HG02571 (cell line): ENCODE measurements around the gene MYO1B.

ENCODE experiments used
- ATAC-seq: cut with Tn5 transposase; IDR thresholded peaks from one replicate; pipeline ENCODE4 v1.9.1; 2021; ENCODE audit warnings: mild to moderate bottlenecking, moderate library complexity; ENCODE audit not compliant: unreplicated experiment

Gene MYO1B

GRCh38 chr2:191225690-191226089, 19.5 kb upstream of the MYO1B start:
- ATAC-seq, result no peak

DNA sequence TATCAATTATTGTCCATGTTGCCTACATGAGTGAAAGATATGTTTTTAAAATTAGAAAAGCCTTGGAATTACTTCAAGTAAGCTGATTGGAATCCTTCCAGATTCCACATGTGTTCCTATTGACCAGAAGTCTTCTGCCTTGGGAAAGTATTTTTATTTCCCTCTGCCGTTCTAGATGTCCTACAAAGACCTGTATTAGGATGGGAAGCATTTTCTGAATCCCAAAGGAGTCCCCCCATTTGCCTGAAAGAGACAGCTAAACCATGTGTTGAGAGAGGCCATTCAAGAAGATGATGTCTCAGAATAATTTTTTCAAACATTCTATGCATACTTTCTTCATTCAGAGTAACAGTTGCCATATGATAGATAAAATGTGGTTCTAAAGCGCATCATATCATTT, 19.0 kb upstream of the MYO1B start:
- no peak for ATAC-seq

DNA sequence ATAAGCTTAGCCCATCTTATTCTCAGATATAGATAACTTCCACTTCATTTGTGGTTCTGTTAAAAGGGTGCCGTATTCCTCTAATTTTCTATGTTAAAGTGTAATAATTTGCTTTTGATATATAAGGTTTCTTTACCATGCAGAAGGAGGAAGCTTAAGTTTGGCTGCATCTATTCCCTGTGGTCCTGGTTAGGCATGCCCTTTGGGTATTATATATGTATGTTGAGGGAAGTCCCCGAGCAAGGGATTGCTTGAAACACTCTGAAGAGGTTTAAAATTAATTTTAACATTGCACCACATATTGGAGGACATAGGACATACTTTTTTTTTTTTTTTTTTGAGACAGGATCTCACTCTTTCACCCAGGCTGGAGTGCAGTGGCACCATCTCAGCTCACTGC, 16.9 kb upstream of the MYO1B start:
- ATAC-seq, result no peak

DNA sequence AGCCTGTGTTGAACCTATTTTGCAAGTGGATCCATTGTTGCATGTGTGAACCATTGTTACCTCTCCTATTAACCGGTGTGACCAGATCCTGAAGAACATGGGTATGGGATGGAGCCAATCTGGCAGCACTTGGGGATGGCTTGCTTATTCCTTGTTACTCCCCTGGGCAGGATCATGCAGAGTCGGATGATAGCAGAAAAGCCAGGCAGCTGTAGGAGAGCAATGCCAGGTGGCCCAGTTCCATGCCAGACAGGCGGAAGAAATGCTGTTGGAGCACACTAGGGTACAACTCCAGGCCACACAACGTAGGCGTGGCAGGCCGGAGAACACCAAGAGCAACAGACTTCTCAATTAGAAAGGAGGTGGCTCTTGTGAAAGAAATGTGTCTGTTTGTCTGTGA, 16.3 kb upstream of the MYO1B start:
- ATAC-seq, result no peak

- ATAC-seq, result no peak
Observed at GRCh38 chr2:191230174-191230573, 15.0 kb upstream of the MYO1B start.

GRCh38 chr2:191231995-191232394, 13.2 kb upstream of the MYO1B start:
- ATAC-seq, result no peak

DNA sequence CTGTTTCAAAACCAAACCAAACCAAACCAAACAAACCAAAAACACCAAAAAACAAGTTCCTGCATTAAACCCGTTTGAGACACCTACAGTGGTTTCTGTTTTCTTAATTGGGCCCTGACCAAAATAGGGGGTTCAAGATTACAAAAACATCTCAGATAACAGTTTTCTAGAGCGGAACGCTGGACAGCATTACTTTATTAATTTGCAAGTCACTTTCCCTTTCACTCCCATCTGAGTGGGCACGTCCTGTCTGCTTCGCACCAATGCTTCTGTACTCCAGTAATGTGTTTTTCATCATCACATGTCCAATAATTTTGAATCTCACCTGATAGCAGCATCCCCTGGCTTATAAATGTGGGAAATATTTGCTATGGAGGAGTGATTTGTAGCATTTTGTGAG, 11.7 kb upstream of the MYO1B start:
- no peak for ATAC-seq

DNA sequence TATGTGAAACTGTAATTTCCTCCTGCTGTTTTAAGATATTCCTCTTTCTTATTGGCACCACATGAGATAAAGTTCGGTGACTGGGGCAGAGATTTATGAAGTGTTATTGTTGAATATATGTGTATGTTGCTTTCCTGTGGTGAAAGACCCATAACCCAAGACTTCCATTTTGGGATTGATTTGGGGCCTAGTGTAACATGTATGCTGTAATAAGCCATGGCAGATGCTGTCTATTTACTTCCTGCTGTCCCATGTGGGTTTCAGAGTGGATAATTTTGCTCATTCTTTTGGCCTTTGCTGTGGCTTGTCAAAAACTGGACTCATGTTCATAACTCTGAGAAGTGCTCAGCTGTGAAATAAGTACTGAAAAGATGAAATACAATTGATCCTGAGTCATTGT, 10.8 kb upstream of the MYO1B start:
- ATAC-seq, result no peak

- no peak for ATAC-seq
Observed at GRCh38 chr2:191240871-191241270, 4.3 kb upstream of the MYO1B start.

DNA sequence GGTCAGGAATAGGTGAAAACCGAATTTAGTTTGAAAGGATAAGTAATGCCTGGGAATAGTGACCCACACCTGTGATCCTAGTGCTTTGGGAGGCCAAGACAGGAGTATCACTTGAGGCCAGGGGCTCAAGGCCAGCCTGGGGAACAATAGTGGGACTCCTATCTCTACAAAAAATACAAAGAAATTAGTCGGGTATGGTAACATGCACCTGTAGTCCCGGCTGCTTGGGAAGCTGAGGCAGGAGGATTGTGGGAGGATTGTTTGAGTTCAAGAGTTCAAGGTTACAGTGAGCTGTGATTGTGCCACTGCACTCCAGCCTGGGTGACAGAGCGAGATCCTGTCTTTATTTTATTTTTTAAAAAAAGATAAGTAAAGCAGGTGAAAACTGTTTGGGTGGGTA, 3.8 kb upstream of the MYO1B start:
- ATAC-seq, result no peak

GRCh38 chr2:191243154-191243553, 2.0 kb upstream of the MYO1B start:
- no peak for ATAC-seq

DNA sequence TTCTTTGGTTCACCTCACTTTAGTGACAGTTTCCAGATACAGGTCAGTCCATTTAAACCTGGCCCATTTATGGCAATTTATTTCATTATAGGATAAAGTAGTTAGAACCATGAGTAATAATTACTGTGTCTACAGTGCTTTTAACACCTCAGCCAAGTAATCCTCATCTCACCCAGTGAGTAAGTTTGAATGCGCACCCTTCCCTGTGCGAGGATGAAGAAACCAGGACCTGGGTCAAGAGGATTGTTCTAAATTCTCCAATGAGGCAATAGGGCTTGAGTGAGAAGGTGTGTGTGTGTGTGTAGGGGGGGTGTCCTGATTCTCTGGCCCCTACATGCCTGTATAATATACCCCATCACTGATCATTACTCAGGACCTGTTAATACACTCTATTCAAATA, 854 bp upstream of the MYO1B start:
- ATAC-seq, result no peak

DNA sequence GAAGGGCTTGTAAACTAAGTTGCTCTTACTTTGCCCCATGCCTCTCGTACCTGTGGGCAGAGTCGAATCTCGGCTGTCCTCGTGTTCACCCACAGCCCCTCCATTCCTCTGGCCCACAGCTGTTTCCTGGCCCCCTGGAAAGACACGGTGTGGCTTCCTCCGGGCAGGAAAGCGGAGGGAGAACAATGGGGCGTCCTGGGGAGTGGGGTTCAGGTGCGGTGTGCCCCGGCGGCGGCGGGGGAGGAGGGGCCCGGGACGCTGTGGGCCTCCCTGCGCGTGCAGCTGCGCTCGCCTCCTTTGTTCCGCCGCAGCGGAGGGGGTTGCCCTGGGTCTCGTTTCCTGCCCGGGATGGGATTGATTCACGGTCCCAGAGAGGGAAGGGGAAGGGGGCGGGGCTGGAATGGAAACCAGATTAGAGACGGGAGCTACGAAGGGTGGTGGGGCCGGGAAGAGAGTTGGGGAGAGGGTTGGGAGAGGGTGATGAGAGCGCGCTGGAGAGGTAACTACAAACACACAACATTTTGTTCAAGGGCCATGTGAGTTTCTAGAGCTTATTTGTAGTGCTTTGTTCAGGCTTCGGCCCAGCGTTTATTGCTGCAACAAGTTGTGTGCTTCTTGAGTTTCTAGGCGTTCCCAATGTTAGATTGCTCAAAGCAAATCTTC, 796 bp downstream of the MYO1B start:
- peak; percentile 2 for ATAC-seq

DNA sequence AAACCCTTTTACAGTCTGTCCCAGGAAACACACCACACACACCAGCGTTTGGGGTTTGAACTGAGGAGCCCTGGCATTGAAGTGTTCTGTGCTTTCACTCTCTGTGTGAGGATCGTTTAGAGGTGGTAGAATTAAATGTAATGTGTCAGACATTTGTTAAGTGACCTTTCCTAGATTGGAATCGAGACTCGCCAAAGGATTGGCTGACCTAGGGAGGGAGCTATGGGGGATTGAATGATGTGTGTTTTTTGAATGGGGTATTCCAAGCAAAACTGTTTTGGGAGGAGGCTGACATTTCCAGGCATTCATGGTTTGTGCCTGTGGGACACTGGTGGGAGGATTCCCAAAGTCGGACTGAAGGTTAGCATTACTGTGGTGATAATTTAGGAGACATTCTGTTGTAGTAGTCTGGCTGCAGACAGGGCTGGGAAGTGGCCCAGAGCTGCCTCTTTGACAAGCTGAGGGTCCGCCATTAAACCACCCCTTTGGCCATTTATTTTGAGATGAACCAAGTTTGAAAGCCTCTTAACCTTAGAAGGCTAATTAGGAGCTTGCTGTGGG, 1.7 kb downstream of the MYO1B start:
- ATAC-seq, result no peak

DNA sequence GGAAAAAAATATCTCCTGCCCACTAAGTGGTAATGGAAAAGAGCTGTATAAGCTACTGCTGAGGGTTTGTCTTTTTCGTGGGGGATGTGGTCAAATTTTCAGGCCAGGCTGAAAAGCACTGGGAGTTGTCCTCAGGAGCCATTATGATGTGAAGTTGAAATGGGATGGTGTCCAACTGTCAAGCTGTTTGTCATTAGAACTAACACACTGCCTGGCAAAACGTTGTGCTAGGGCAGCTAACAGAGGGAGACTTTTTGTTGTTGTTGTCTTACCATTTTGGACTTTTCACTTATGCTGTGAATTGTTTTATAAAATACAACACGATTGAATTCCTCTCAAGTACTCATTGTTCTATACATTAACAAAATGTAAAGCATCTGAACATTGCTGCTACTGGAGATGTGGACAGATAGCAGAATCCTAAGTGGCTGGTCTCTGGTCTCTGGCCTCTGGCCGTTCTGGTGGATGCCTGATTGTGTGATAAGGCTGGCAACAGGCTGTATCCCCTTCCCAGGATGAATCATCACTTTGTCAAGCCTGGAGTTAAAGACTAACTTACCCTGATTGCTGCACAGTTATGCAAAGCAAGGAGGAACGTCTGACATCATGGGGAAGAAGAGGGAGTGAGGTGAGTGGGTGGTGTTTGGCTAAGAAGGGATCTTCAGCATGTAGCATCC, 2.3 kb downstream of the MYO1B start:
- no peak for ATAC-seq

GRCh38 chr2:191249156-191249813, 4.1 kb downstream of the MYO1B start:
- no peak for ATAC-seq

DNA sequence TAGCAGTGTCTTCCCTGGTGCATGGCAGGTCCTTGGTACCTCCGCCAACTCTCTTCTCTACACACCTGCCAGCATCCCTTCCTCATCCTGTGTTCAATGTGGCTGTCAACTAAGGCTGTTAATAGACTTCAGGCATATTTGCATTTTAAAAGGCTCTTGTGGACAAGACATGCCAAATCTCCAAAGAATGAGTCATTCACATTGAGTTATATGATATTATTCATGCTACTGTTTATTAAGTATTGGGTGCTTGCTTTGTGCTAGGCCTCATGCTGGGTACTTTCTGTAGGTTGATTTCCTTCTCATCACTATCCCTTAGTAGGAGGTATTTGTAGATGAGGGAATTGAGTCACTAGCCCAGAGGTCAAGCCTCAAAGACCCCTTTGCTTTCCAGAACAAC, 5.2 kb downstream of the MYO1B start:
- no peak for ATAC-seq

GRCh38 chr2:191250986-191251385, 5.8 kb downstream of the MYO1B start:
- no peak for ATAC-seq

- ATAC-seq, result no peak
Observed at GRCh38 chr2:191252699-191253098, 7.5 kb downstream of the MYO1B start.

DNA sequence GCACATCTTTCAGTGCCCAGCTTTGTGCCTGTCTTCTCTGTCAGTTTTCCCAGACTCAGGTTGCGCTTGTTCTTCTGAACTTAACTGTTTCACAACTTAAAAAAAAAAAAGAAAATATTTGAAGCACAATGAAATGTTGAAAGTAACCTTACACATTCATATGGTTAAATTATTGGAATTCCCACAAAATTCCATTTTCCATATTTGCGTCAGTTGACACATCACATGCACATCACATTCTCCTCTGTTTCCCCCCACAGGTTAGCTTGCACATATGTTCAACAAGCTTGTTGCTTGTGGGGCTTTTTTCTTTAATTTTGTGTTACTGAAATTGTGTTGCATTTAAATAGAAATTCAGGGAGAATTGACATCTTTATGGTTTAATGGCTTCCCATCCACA, 8.3 kb downstream of the MYO1B start:
- no peak for ATAC-seq

GRCh38 chr2:191255271-191255670, 10.1 kb downstream of the MYO1B start:
- no peak for ATAC-seq

DNA sequence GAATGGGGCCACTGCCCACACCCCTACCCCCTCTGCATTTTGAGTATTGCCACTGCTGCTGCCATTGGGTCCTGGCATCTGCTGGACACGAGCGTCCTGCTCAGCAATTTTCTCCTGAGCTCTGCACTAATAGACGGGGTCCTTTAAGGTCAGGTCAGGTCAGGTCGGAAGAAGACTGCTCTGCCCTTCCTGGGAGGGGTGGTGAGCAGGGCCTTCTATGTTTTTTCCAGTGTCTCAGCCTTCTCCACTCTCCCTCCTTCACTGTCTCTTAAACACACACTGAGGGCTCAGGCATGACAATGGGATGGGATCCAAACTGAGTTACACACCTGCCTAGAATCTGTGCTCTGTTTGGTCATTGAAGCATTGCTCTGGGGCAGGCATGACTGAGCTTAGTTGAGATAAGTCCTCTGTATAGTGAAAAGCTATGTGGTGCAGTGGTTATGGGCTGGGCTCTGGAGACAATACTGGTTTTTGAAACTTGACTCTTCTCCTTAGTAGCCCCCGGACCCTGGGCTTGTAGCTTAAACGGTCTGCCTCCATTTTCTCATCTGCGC, 10.6 kb downstream of the MYO1B start:
- ATAC-seq, result no peak
